Ramos (cell line): Measurements from ENCODE around the gene CCDC192.

ENCODE experiments used
- in situ Hi-C: fragments of 300-500 bp; cut with MboI; formaldehyde crosslinking; loops from one replicate; pipeline ENCODE4 v1.14.3; 2022; ENCODE audit warnings: low sequenced_read_pairs; ENCODE audit not compliant: unreplicated experiment

The CCDC192 gene

GRCh38 chr5:127938746-127939145 is 235.6 kb downstream of the CCDC192 start:
- in situ Hi-C loops = no loop called here

GRCh38 chr5:127940854-127941253 is 237.7 kb downstream of the CCDC192 start:
- in situ Hi-C loops = no loop called here

DNA sequence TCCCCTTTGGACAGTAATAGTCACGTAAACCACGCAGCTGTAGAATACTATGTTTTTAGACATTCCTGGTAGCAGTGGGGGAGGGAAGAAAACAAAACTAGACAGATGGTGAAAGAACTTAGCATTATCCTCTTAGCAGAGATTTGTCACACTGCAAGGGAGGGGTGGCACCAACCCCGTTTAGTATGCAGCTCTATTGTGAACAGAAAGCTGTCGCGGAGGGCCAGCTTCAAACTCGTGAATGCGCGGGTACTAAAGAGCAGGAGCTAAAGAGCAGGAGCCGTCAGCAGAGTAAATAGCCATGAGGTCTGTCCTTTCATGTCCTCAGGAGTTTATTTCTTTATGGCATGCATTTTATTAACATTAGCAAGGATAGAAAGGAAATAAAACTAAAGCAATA is 238.5 kb downstream of the CCDC192 start:
- in situ Hi-C loops = no loop called here

DNA sequence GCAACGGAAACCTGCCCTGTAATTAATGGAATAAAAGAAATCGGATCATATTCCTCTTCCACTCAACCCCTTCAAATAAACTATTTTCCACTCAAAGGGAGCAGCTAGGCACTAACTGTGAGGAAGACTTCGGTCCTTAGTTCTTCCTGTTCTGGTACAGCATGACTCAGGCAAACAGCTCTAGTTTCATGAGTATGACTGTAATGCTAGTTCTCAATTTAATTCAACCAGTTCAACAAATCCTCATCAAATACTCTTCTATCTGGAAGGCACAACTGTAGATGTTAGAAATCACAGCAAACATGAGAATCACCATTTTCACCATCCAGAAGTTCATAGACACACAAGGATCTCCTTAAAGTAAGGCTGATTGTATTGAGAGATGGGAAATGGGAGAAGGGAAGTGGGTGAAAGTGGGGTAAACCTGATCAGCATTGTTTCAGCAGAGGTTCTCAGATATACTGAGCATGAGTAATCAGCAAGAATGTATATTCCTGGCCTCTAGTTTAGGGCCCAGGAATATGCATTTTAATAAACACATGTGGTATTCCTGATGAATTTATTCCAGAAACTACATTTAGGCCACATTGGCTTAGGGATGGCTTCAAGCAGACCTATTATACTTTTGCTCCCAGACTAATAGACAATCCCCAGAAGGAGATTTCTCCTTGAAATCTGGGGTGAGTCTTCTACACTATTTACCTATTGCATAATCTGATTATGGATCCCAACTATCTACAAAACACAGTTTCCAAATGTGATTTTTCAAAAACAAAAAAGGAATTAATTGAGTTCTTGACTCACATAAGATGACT is 239.3 kb downstream of the CCDC192 start:
- in situ Hi-C loops = no loop called here

DNA sequence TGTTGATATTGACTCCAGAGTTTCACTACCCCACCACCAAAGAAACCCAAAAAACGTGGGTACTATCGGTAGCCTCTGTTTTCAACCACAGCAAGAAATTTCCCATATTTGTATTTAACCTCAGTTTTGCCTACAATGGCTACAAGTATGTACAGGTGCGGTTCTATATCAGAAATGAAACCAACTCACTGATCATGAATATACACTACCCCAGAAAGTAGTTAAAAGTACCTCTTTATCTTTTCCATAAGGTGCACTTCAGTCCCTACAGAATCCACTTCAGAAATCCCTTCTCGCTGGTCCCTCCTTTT is 239.8 kb downstream of the CCDC192 start:
- in situ Hi-C loops = no loop called here

DNA sequence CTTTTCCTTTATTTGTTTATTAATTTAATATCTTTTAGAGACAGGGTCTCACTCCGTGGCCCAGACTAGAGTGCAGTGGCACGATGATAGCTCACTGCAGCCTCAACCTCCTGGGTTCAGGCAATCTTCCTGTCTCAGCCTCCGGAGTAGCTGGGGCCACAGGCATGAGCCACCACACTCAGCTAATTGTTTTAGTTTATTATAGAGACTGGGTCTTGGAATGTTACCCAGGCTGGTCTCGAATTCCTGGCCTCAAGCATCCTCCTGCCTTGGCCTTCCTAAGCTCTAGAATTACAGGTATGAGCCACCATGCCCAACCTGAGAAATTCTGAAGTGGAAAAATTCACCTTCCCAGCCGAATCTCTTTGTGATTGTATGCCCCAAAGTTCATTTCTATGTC is 240.9 kb downstream of the CCDC192 start:
- in situ Hi-C loops = no loop called here

DNA sequence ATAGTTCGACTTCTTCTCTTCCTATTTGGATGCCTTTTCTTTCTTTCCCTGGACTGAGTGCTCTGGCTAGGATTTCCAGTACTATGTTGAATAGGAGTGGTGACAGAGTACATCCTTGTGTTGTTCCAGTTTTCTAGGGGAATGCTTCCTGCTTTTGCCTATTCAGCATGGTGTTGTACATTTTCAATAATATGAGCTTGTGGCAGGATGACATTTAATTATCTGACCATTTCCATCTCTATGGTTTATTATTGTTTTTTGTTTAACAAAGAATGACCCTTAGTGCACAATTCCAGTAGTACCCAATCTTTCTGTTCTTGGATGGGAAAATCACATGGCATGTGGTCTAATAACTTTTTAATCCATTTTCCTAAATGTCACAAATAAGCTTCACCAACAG is 244.8 kb downstream of the CCDC192 start:
- in situ Hi-C loops = no loop called here

- in situ Hi-C loops = no loop called here
These were observed 247.7 kb downstream of the CCDC192 start for GRCh38 chr5:127950707-127951391.

GRCh38 chr5:127951791-127952190 is 248.6 kb downstream of the CCDC192 start:
- in situ Hi-C loops = no loop called here

- in situ Hi-C loops = no loop called here
These were observed 254.0 kb downstream of the CCDC192 start for GRCh38 chr5:127957183-127957582.

- in situ Hi-C loops = no loop called here
These were observed 254.6 kb downstream of the CCDC192 start for GRCh38 chr5:127957701-127958239.

- in situ Hi-C loops = no loop called here
These were observed 255.3 kb downstream of the CCDC192 start for GRCh38 chr5:127958421-127959011.

GRCh38 chr5:127959152-127959764 is 256.1 kb downstream of the CCDC192 start:
- in situ Hi-C loops = no loop called here

GRCh38 chr5:127960270-127960691 is 257.1 kb downstream of the CCDC192 start:
- in situ Hi-C loops = no loop called here

- in situ Hi-C loops = no loop called here
These were observed 258.0 kb downstream of the CCDC192 start for GRCh38 chr5:127961006-127961762.

- in situ Hi-C loops = no loop called here
These were observed 258.6 kb downstream of the CCDC192 start for GRCh38 chr5:127961763-127962145.

GRCh38 chr5:127962491-127962890 is 259.3 kb downstream of the CCDC192 start:
- in situ Hi-C loops = no loop called here

DNA sequence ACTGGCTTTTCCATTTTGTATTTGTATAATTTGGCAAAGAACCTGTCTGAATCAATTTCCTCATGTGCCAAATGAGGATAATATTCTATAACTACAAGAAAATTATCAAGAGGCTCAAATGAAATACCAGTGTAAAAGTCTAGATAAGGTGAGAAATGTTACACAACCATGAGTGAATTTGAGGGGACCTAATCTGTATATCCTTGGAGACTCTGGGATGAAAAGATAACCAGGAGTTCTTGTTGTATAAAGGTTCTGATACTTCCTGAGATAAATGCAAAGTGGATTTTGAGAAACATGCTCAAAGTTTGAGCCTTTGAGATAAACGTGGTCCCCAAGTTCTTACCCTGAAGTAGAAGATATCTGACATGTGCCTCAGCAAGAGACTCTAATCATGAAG is 260.0 kb downstream of the CCDC192 start:
- in situ Hi-C loops = no loop called here

DNA sequence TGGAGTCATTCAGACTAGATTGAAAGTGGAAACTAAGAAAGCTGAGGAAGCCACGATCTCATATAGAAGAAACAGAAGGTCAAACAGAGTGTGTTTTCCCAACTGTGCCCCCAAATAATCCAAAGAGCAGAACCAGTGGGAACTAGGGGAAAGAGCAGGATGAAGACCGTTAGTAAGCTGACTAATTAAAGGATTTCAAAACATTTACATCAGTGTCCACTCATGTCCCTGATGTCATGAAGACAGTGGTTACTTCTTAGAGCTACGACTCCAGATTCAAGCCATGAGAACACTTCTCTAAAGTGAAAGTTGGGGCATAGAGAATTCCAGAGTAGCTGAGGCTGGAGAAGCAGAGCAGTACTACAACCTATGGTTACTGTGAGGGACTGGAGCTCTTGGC is 260.7 kb downstream of the CCDC192 start:
- in situ Hi-C loops = no loop called here

DNA sequence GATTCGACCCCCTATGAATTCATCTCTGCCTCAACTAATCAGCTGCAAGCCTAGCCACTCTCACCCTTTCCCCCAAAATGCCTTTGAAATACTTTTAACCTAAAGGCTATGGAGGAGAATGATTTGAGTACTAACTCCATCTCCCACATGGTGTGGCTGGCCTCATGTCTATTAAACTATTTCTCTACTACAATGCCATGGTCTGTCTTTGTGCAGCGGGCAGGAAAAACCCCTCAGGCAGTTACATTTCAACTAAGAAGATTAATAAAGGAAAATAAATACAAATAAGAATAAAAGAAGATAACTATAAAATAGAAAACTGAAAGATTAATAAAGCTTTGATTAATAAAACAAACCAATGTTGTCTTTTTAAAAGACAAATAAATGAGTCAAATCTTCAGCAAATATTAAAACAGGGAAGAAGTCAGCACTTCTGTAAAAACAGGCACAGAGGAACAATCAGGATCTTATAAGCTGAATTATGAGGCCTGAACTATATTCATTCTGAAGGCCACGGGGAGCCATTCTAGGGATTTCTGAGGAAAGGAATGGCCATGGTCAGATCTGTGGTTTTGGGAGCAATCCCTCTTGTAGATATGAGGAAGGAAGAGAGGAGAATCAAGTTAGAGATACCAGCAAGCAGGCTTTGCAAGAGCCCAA is 264.3 kb downstream of the CCDC192 start:
- in situ Hi-C loops = no loop called here
